Measurements from ENCODE around the gene TMEM163. TPM values are rescaled to one million over a fixed set of nuclear protein-coding genes. Genes with fewer than 3 reads are reported as not detected.
"Not testable (repeated sequence)": the region's sequence is repeated elsewhere in the genome, so short reads cannot be mapped to it uniquely, and the experiment has no call there.

Gene TMEM163
- total RNA-seq, 1 donor from 2014 or later, result 0.95 TPM

GRCh38 chr2:134660626-134661402 is 58.0 kb downstream of the TMEM163 start:
- H2AFZ ChIP-seq (replicated peaks), result no peak overlapping the region
- no peaks in the 10 kb centered on the region for H3K79me2 ChIP-seq (ENCODE audit: low read depth)
- peaks cover 8% of the 10 kb centered on the region for H3K9me3 Mint-ChIP-seq
- H3K36me3 ChIP-seq, result no peaks in the 10 kb centered on the region
- no peaks in the 10 kb centered on the region for H3K9me3 ChIP-seq (ENCODE audit: low read depth)
- H3K27me3 Mint-ChIP-seq (ENCODE audit: insufficient read depth, low read depth), result peaks cover 6% of the 10 kb centered on the region
- no peak overlapping the region for H3K4me3 Mint-ChIP-seq
- H3K4me1 ChIP-seq, result no peaks in the 10 kb centered on the region
- H4K20me1 ChIP-seq (ENCODE audit: low read depth), result no peaks in the 10 kb centered on the region
- H3K27ac Mint-ChIP-seq, result no peak overlapping the region
- H3K27me3 ChIP-seq, result no peaks in the 10 kb centered on the region
- no peak overlapping the region for H3K27ac ChIP-seq
- no peak overlapping the region for H3K4me3 ChIP-seq
- H3K9ac ChIP-seq, result no peak overlapping the region
- H3K4me2 ChIP-seq, result no peak overlapping the region
- no peak for DNase-seq (ENCODE audit: low spot score)
- TF ChIP-seq EZH2phosphoT487 (IDR thresholded peaks at IDR 0.05) (no peak), EZH2 (IDR thresholded peaks at IDR 0.05) (no peak), CTCF (IDR thresholded peaks at IDR 0.05) (no peak)
- no peaks in the 10 kb centered on the region for H3K4me1 Mint-ChIP-seq
- no peaks in the 10 kb centered on the region for H3F3A ChIP-seq (ENCODE audit: low read depth)
- no peaks in the 10 kb centered on the region for H3K36me3 Mint-ChIP-seq

GRCh38 chr2:134659724-134660123 is 59.1 kb downstream of the TMEM163 start:
- Mint-ChIP-seq H3K9me3 (peaks cover 8% of the 10 kb centered on the region), H3K36me3 (no peaks in the 10 kb centered on the region), H3K4me1 (no peaks in the 10 kb centered on the region), H3K27ac (no peak overlapping the region), H3K4me3 (no peak overlapping the region), H3K27me3 (ENCODE audit: insufficient read depth, low read depth) (peaks cover 4% of the 10 kb centered on the region)
- no peak for DNase-seq (ENCODE audit: low spot score)
- Histone ChIP-seq H3K36me3 (no peaks in the 10 kb centered on the region), H3K27ac (no peak overlapping the region), H3K4me1 (no peaks in the 10 kb centered on the region), H3F3A (ENCODE audit: low read depth) (no peaks in the 10 kb centered on the region), H2AFZ (replicated peaks) (no peak overlapping the region), H3K4me3 (no peak overlapping the region), H3K9me3 (ENCODE audit: low read depth) (no peaks in the 10 kb centered on the region), H3K9ac (no peak overlapping the region), H3K27me3 (no peaks in the 10 kb centered on the region), H4K20me1 (ENCODE audit: low read depth) (no peaks in the 10 kb centered on the region), H3K79me2 (ENCODE audit: low read depth) (no peaks in the 10 kb centered on the region), H3K4me2 (no peak overlapping the region)
- no peak for TF ChIP-seq CTCF (IDR thresholded peaks at IDR 0.05)
- no peak for TF ChIP-seq EZH2 (IDR thresholded peaks at IDR 0.05)
- TF ChIP-seq EZH2phosphoT487 (IDR thresholded peaks at IDR 0.05), result no peak

- Histone ChIP-seq H3K9ac (no peak overlapping the region), H3K4me1 (no peaks in the 10 kb centered on the region), H2AFZ (replicated peaks) (no peak overlapping the region), H3K9me3 (ENCODE audit: low read depth) (no peaks in the 10 kb centered on the region), H3K27me3 (no peaks in the 10 kb centered on the region), H3K79me2 (ENCODE audit: low read depth) (no peaks in the 10 kb centered on the region), H3K4me2 (no peak overlapping the region), H4K20me1 (ENCODE audit: low read depth) (no peaks in the 10 kb centered on the region), H3K4me3 (no peak overlapping the region), H3K27ac (no peak overlapping the region), H3K36me3 (no peaks in the 10 kb centered on the region), H3F3A (ENCODE audit: low read depth) (no peaks in the 10 kb centered on the region)
- TF ChIP-seq CTCF (IDR thresholded peaks at IDR 0.05) (peak; percentile 72), EZH2phosphoT487 (IDR thresholded peaks at IDR 0.05) (no peak), EZH2 (IDR thresholded peaks at IDR 0.05) (no peak)
- Mint-ChIP-seq H3K4me1 (no peaks in the 10 kb centered on the region), H3K9me3 (peaks cover 8% of the 10 kb centered on the region), H3K27me3 (ENCODE audit: insufficient read depth, low read depth) (peaks cover 4% of the 10 kb centered on the region), H3K27ac (no peak overlapping the region), H3K4me3 (no peak overlapping the region), H3K36me3 (no peaks in the 10 kb centered on the region)
- peak; percentile 49 for DNase-seq (ENCODE audit: low spot score)
These were observed 61.0 kb downstream of the TMEM163 start for GRCh38 chr2:134657650-134658250.

GRCh38 chr2:134656391-134656790 is 62.4 kb downstream of the TMEM163 start:
- not testable (repeated sequence) for H3K4me2 ChIP-seq; H3K4me1 Mint-ChIP-seq; H3K27ac Mint-ChIP-seq; H3K4me1 ChIP-seq; H3K9ac ChIP-seq; DNase-seq (ENCODE audit: low spot score); H3K4me3 ChIP-seq; H3K4me3 Mint-ChIP-seq; H3K36me3 Mint-ChIP-seq; H4K20me1 ChIP-seq (ENCODE audit: low read depth); H3K27ac ChIP-seq; H3K27me3 ChIP-seq; H3K36me3 ChIP-seq; H2AFZ ChIP-seq (replicated peaks); H3F3A ChIP-seq (ENCODE audit: low read depth); H3K79me2 ChIP-seq (ENCODE audit: low read depth); H3K9me3 Mint-ChIP-seq; H3K9me3 ChIP-seq (ENCODE audit: low read depth); H3K27me3 Mint-ChIP-seq (ENCODE audit: insufficient read depth, low read depth)

Data from neural progenitor cell (in vitro differentiated cells).